Transverse colon (tissue), 4 donors: ENCODE data around the gene CAMK2B. TPM values are rescaled to one million over a fixed set of nuclear protein-coding genes. Genes with fewer than 3 reads are reported as not detected.

ENCODE experiments used
- DNase-seq: peaks from one replicate; pipeline ENCODE4 v3.0.0-alpha.2; 2019
- H3K27ac ChIP-seq, 4 donors: fragments of 200-600 bp; sonication (generic); 2 replicates each; pipeline ENCODE4 v1.5.1; 2016 to 2018; ENCODE audit warnings: inconsistent platforms in 4 of 4
- H3K27me3 ChIP-seq: fragments of 200-600 bp; sonication (generic); 2 replicates; pipeline ENCODE4 v1.5.1; 2017; ENCODE audit warnings: inconsistent platforms
- H3K36me3 ChIP-seq, 4 donors: fragments of 200-600 bp; sonication (generic); 2 replicates each; pipeline ENCODE4 v1.5.1; 2017 to 2019; ENCODE audit warnings: inconsistent platforms in 4 of 4
- H3K4me1 ChIP-seq, 4 donors: fragments of 200-600 bp; sonication (generic); 2 replicates each; pipeline ENCODE4 v1.5.1; 2017 to 2020; ENCODE audit warnings: inconsistent platforms in 4 of 4
- H3K4me3 ChIP-seq, 4 donors: fragments of 200-600 bp; sonication (generic); 1 replicate in 1 of 4; 2 replicates in 3 of 4; pipeline versions ENCODE4 v1.5.1 to v1.6.1; 2017 to 2019; ENCODE audit warnings: inconsistent platforms in 4 of 4
- H3K9me3 ChIP-seq, 2 donors: fragments of 200-600 bp; sonication (generic); 2 replicates each; pipeline ENCODE4 v1.5.1; 2017 to 2019; ENCODE audit warnings: inconsistent platforms in 2 of 2
- CTCF ChIP-seq, 5 experiments: fragments of 200-600 bp in 3 of 5; fragments of 450-650 bp in 2 of 5; sonication (generic) in 3 of 5; IDR thresholded peaks; 1 replicate in 2 of 5; 2 replicates in 3 of 5; pipeline ENCODE4 v1.5.1; 2016 to 2017; ENCODE audit warnings: antibody characterized with exemption in 5 of 5, inconsistent platforms in 3 of 5, mild to moderate bottlenecking in 2 of 5, moderate library complexity in 1 of 5
- EP300 ChIP-seq: sonication (generic); formaldehyde crosslinking; IDR thresholded peaks from one replicate; pipeline ENCODE4 v1.6.1; 2017; ENCODE audit warnings: antibody characterized with exemption, low read depth
- POLR2A ChIP-seq: fragments of 450-650 bp; IDR thresholded peaks from one replicate; pipeline ENCODE4 v1.6.1; 2016; ENCODE audit warnings: antibody characterized with exemption, mild to moderate bottlenecking, moderate library complexity
- POLR2AphosphoS5 ChIP-seq, 3 donors: sonication (generic); formaldehyde crosslinking; IDR thresholded peaks; one replicate each; pipeline ENCODE4 v1.6.1; 2016; ENCODE audit warnings: antibody characterized with exemption in 3 of 3
- WGBS, 2 donors: methylation state at CpG; one replicate each; pipeline ENCODE4 v1.1.5; 2018; ENCODE audit warnings: low coverage in 1 of 2; 5-methylcytosine and 5-hydroxymethylcytosine counted together
- in situ Hi-C, 4 donors: fragments of 200-750 bp; cut with MboI; loops; one replicate each; pipeline versions ENCODE4 v1.15.0 to v1.15.1; 2017; ENCODE audit warnings: low sequenced_read_pairs in 3 of 4, low pct_ligation_motif_present in 1 of 4, low pct_unique_long_range_greater_than_20kb in 1 of 4
- intact Hi-C: fragments of 100-400 bp; cut with DNase I; formaldehyde crosslinking; loops from one replicate; pipeline ENCODE4 v1.15.1; 2023; ENCODE audit warnings: low total_unique reads
- total RNA-seq, 4 donors: library from RNA; depleted of rRNA; stranded (reverse); fragments of >200 nt; gene quantifications; one replicate each; pipeline ENCODE4 v1.1.0, GENCODE V29; 2016

The CAMK2B gene
- total RNA-seq, 4 donors from 2014 or later, result 0.16 to 2.8 (median 0.27) TPM; not detected in 1

- TF ChIP-seq POLR2A (no peak), CTCF (IDR thresholded peaks at IDR 0.05) (no peak), EP300 (no peak), POLR2AphosphoS5 (IDR thresholded peaks at IDR 0.05) (no peak)
- in situ Hi-C loops (no loop called here), intact Hi-C loops (no loop called here)
- Histone ChIP-seq H3K4me3 (no peak overlapping the region), H3K27ac (no peak overlapping the region), H3K9me3 (no peaks in the 10 kb centered on the region), H3K4me1 (no peaks in the 10 kb centered on the region), H3K36me3 (no peaks in the 10 kb centered on the region), H3K27me3 (no peaks in the 10 kb centered on the region)
- DNase-seq, result no peak
- WGBS, 2 donors, result 57 to 69% methylated on average over 2 to 13 of the region's 14 CpGs
Observed at GRCh38 chr7:44189993-44190872, 135.2 kb downstream of the CAMK2B start.

DNA sequence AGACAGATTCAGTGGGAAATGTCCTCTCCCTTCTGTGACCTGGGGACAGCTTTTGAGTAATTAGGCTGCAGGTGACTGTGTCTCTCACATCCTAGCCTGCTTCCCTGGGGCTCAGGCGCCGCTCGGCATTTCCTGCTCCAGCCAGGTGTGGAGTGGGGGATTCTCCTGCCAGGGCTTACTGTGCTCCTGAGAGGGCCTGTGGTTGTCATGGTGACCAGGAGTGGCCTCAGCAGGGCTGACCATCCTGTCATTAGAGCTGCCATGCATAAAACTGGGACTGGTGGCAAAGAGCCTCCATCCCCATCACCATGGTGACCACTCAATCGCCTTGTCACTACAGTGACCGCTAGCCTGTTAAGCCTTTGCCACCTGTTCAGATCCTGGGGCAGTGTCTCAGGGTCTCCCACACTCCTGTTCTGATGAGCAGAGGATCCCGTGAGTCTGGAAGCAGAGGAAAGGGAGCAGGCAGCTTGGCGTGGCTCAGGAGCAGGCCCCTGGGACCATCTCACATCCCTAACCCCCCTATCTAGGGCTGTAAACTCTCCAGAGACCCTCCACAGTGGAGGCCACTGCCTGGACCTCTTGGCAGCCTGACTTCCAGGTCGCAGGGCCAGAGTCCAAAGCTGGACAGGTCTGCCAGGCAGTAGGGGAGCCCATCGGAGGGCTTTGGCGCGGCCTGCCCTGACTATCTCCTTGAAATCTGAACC is 136.0 kb downstream of the CAMK2B start, which contains the start of gene GCK:
TSS of gene GCK (minus strand) at position 154 of the 707 bp plus-strand sequence. CDS start 486 bp downstream, outside the sequence.
- Histone ChIP-seq H3K27me3 (no peaks in the 10 kb centered on the region), H3K27ac (no peak within 1 kb of the TSS), H3K4me1 (no peaks in the 10 kb centered on the region), H3K4me3 (no peak within 1 kb of the TSS), H3K36me3 (no peaks in the 10 kb centered on the region), H3K9me3 (no peaks in the 10 kb centered on the region)
- in situ Hi-C loops, result no loop called here
- WGBS, 2 donors, result 81% methylated on average over 11 of the region's 11 CpGs; no CpG with 5 or more reads in 1 of the 2 donors
- no peak for DNase-seq
- intact Hi-C loops, result no loop called here
- no peak for TF ChIP-seq EP300
- no peak for TF ChIP-seq POLR2AphosphoS5 (IDR thresholded peaks at IDR 0.05)
- TF ChIP-seq CTCF (IDR thresholded peaks at IDR 0.05), result no peak
- no peak for TF ChIP-seq POLR2A

DNA sequence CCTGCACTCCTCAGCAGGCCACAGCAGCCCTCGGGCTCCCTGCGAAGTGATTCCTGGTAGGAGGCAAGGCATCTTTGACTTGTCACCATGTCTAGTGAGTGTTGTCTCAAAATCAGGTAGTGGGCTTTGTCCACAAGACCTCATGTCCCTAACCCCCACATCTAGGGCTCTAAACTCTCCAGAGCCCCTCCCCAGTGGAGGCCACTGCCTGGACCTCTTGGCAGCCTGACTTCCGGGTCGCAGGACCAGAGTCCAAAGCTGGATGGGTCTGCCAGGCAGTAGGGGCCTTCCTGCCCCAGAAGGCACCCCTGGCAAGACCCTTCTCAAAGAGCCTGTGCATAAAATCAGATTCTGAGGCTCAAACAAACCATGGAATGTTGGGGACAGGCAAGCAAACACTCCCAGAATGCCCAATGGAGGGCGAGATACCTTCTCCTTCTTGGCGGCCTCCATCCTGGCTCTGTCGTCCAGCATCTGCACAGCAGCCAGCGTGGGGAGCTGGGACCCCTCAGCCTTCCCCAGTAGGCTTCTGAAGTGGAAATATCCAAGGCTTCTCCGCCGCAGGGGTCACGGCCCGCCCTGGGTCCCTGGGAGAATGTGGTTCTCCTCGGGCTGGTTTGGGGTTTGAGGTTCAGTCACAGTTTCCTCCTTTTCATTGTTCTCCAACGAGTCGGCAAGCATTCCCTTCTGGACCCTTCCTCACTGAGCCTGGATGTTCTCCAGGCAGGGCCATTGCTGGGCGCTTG is 136.7 kb downstream of the CAMK2B start:
- 75 to 79% methylated on average over 5 to 15 of the region's 16 CpGs for WGBS, 2 donors
- no peak for TF ChIP-seq POLR2A
- TF ChIP-seq CTCF (IDR thresholded peaks at IDR 0.05), result no peak
- TF ChIP-seq EP300, result no peak
- no peak for TF ChIP-seq POLR2AphosphoS5 (IDR thresholded peaks at IDR 0.05)
- intact Hi-C loops, result no loop called here

More for the DNA sequence above, 136.7 kb downstream of the CAMK2B start:
- no peaks in the 10 kb centered on the region for H3K27me3 ChIP-seq
- DNase-seq, result no peak
- H3K27ac ChIP-seq, result no peak overlapping the region
- in situ Hi-C loops, result no loop called here
- H3K9me3 ChIP-seq, result no peaks in the 10 kb centered on the region
- no peaks in the 10 kb centered on the region for H3K36me3 ChIP-seq
- H3K4me1 ChIP-seq, result no peaks in the 10 kb centered on the region
- no peak overlapping the region for H3K4me3 ChIP-seq
